ENCODE results near the gene TPRG1. TPM values are rescaled to one million over a fixed set of nuclear protein-coding genes. Genes with fewer than 3 reads are reported as not detected.

TPRG1 gene
- total and polyA plus RNA-seq, 7 donors: 0.23 to 9.1 (median 3.2) TPM

GRCh38 chr3:189360291-189360690, 188.5 kb downstream of the TPRG1 start:
- no peak for TF ChIP-seq EP300 (IDR thresholded peaks at IDR 0.05)
- TF ChIP-seq POLR2A (IDR thresholded peaks at IDR 0.05): no peak
- no peak overlapping the region for H3K4me3 ChIP-seq
- no peaks in the 10 kb centered on the region for H3K9me3 ChIP-seq
- H3K36me3 ChIP-seq: no peaks in the 10 kb centered on the region
- H3K27me3 ChIP-seq: no peaks in the 10 kb centered on the region
- peaks cover 0 to 10% (median 5%) of the 10 kb centered on the region in 4 donors for H3K4me1 ChIP-seq
- H3K27ac ChIP-seq: no peak overlapping the region
- intact Hi-C loops (cut with DNase I): no loop called here
- no peak for DNase-seq
- WGBS, 2 donors: 93 to 96% methylated on average over 5 of the region's 5 CpGs

GRCh38 chr3:189361103-189361835, 189.5 kb downstream of the TPRG1 start:
- TF ChIP-seq POLR2AphosphoS5 (IDR thresholded peaks at IDR 0.05): no peak
- no peak for TF ChIP-seq EP300 (IDR thresholded peaks at IDR 0.05)
- TF ChIP-seq CTCF (IDR thresholded peaks at IDR 0.05): no peak
- no peak for TF ChIP-seq POLR2A (IDR thresholded peaks at IDR 0.05)
- Histone ChIP-seq H3K27ac (no peak overlapping the region), H3K36me3 (no peaks in the 10 kb centered on the region), H3K9me3 (no peaks in the 10 kb centered on the region), H3K4me3 (no peak overlapping the region), H3K4me1 (peaks cover 0 to under 1% (median 0%) of the 10 kb centered on the region in 4 donors), H3K27me3 (no peaks in the 10 kb centered on the region)
- WGBS, 2 donors: 69 to 74% methylated on average over 2 of the region's 2 CpGs
- intact Hi-C loops (cut with DNase I): no loop called here
- no peak for DNase-seq

DNA sequence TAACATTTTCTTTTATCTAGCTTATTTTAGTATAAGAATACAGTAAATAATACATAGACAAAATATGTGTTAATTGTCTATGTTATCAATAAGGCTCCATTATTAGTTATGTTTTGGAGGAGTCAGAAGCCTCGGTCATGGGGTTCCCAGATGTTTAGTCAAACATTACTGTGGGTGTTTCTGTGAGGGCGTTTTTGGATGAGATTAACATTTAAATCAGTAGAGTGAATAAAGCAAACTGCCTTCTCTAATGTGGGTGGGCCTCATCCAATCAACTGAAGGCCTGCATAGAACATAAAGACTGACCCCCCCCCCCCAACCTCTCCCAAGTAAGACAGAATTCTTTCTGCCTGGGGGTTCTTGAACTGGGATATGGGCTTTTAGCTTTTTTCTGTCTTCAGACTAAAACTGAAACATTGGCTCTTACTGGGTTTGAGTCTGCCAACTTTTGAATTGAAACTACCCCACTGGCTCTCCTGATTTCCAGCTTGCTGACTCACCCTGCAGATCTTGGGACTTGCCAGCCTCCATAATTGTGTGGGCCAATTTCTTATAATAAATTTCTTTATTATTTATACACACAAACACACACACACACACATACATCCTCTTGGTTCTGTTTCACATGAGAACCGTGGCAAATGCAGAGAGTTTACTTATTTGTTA, 192.0 kb downstream of the TPRG1 start:
- 76 to 80% methylated on average over 3 of the region's 3 CpGs for WGBS, 2 donors
- H3K4me1 ChIP-seq: no peaks in the 10 kb centered on the region
- no peaks in the 10 kb centered on the region for H3K27me3 ChIP-seq
- no peak overlapping the region for H3K4me3 ChIP-seq
- H3K27ac ChIP-seq: no peak overlapping the region
- no peak for DNase-seq
- no peaks in the 10 kb centered on the region for H3K9me3 ChIP-seq
- intact Hi-C loops (cut with DNase I): no loop called here
- TF ChIP-seq POLR2A (IDR thresholded peaks at IDR 0.05) (no peak), CTCF (IDR thresholded peaks at IDR 0.05) (no peak), POLR2AphosphoS5 (IDR thresholded peaks at IDR 0.05) (no peak), EP300 (IDR thresholded peaks at IDR 0.05) (no peak)
- H3K36me3 ChIP-seq: no peaks in the 10 kb centered on the region

- TF ChIP-seq EP300 (IDR thresholded peaks at IDR 0.05) (no peak), CTCF (IDR thresholded peaks at IDR 0.05) (no peak), POLR2A (IDR thresholded peaks at IDR 0.05) (no peak), POLR2AphosphoS5 (IDR thresholded peaks at IDR 0.05) (no peak)
- H3K4me3 ChIP-seq: no peak overlapping the region
- no peak overlapping the region for H3K27ac ChIP-seq
- intact Hi-C loops (cut with DNase I): no loop called here
- WGBS, 2 donors: 87 to 91% methylated on average over 3 of the region's 3 CpGs
- H3K36me3 ChIP-seq: no peaks in the 10 kb centered on the region
- H3K27me3 ChIP-seq: no peaks in the 10 kb centered on the region
- no peak for DNase-seq
- H3K4me1 ChIP-seq: no peaks in the 10 kb centered on the region
- H3K9me3 ChIP-seq: no peaks in the 10 kb centered on the region
Measured at GRCh38 chr3:189365609-189366564, 194.1 kb downstream of the TPRG1 start.

- no peak overlapping the region for H3K27ac ChIP-seq
- intact Hi-C loops (cut with DNase I): no loop called here
Measured at GRCh38 chr3:189368384-189368783, 196.6 kb downstream of the TPRG1 start.

More at GRCh38 chr3:189368384-189368783, 196.6 kb downstream of the TPRG1 start:
- Histone ChIP-seq H3K36me3 (no peaks in the 10 kb centered on the region), H3K9me3 (no peaks in the 10 kb centered on the region), H3K4me3 (no peak overlapping the region), H3K4me1 (no peaks in the 10 kb centered on the region), H3K27me3 (no peaks in the 10 kb centered on the region)
- DNase-seq: no peak
- TF ChIP-seq EP300 (IDR thresholded peaks at IDR 0.05): no peak
- TF ChIP-seq CTCF (IDR thresholded peaks at IDR 0.05): no peak
- TF ChIP-seq POLR2AphosphoS5 (IDR thresholded peaks at IDR 0.05): no peak
- no peak for TF ChIP-seq POLR2A (IDR thresholded peaks at IDR 0.05)
- 72 to 80% methylated on average over 4 of the region's 4 CpGs for WGBS, 2 donors
